ENCODE results near the gene CNTLN.
"Not testable (repeated sequence)": the region's sequence is repeated elsewhere in the genome, so short reads cannot be mapped to it uniquely, and the experiment has no call there.

The CNTLN gene

GRCh38 chr9:17387565-17387964 lies 252.7 kb downstream of the CNTLN start:
- H3K79me1 ChIP-seq (ENCODE audit: low read length) = no peaks in the 10 kb centered on the region
- no peak overlapping the region for H3K27ac ChIP-seq (ENCODE audit: low read depth, low read length)
- no peak overlapping the region for H3K14ac ChIP-seq (ENCODE audit: low read length)
- H2BK5ac ChIP-seq (ENCODE audit: low read depth, low read length, poor library complexity) = no peak overlapping the region
- no peak overlapping the region for H2AK5ac ChIP-seq (ENCODE audit: low read length)
- no peaks in the 10 kb centered on the region for H3K4me1 ChIP-seq (ENCODE audit: control insufficient read depth in 1 of 2, insufficient read depth in 2 of 2, low read length in 2 of 2)
- H3K18ac ChIP-seq (ENCODE audit: low read length) = no peak overlapping the region
- no peak overlapping the region for H4K8ac ChIP-seq (ENCODE audit: low read depth, low read length)
- H4K12ac ChIP-seq (ENCODE audit: low read depth, low read length) = no peak overlapping the region
- no peak overlapping the region for H3K4me2 ChIP-seq (ENCODE audit: low read length)
- no peaks in the 10 kb centered on the region for H3K36me3 ChIP-seq (ENCODE audit: control insufficient read depth in 1 of 2, insufficient read depth in 2 of 2, low read length in 2 of 2)
- H2BK120ac ChIP-seq (ENCODE audit: insufficient read depth, low read length, poor library complexity) = no peak overlapping the region
- no peak for DNase-seq
- H3K27me3 ChIP-seq (ENCODE audit: insufficient read depth, low read length) = no peaks in the 10 kb centered on the region
- no peak overlapping the region for H3K4ac ChIP-seq (ENCODE audit: low read depth, low read length)
- no peaks in the 10 kb centered on the region for H3K9me3 ChIP-seq (ENCODE audit: insufficient read depth, low read depth, low read length)
- no peaks in the 10 kb centered on the region for H3K79me2 ChIP-seq (ENCODE audit: control insufficient read depth, insufficient read depth, low read length, poor library complexity)
- no peak overlapping the region for H4K91ac ChIP-seq (ENCODE audit: low read depth, low read length)
- no peak overlapping the region for H3K9ac ChIP-seq (ENCODE audit: low read length)
- no peak overlapping the region for H2AFZ ChIP-seq (ENCODE audit: insufficient read depth, low read length, poor library complexity)
- H3K23ac ChIP-seq (ENCODE audit: low read length) = no peak overlapping the region
- H2BK12ac ChIP-seq (ENCODE audit: low read length) = no peak overlapping the region
- no peak overlapping the region for H3K4me3 ChIP-seq (ENCODE audit: low read depth, low read length)

- no peak overlapping the region for H3K4ac ChIP-seq (ENCODE audit: low read depth, low read length)
- DNase-seq = no peak
Measured at GRCh38 chr9:17389026-17389425, 254.2 kb downstream of the CNTLN start.

GRCh38 chr9:17394881-17395510 lies 260.2 kb downstream of the CNTLN start:
- H3K9me3 ChIP-seq (ENCODE audit: insufficient read depth, low read depth, low read length) = no peaks in the 10 kb centered on the region
- no peak overlapping the region for H3K23ac ChIP-seq (ENCODE audit: low read length)
- no peak overlapping the region for H3K14ac ChIP-seq (ENCODE audit: low read length)
- H4K12ac ChIP-seq (ENCODE audit: low read depth, low read length) = no peak overlapping the region
- no peaks in the 10 kb centered on the region for H3K79me1 ChIP-seq (ENCODE audit: low read length)
- no peaks in the 10 kb centered on the region for H3K36me3 ChIP-seq (ENCODE audit: control insufficient read depth in 1 of 2, insufficient read depth in 2 of 2, low read length in 2 of 2)
- no peak overlapping the region for H3K4me2 ChIP-seq (ENCODE audit: low read length)
- H3K79me2 ChIP-seq (ENCODE audit: control insufficient read depth, insufficient read depth, low read length, poor library complexity) = no peaks in the 10 kb centered on the region
- DNase-seq = no peak
- no peaks in the 10 kb centered on the region for H3K4me1 ChIP-seq (ENCODE audit: control insufficient read depth in 1 of 2, insufficient read depth in 2 of 2, low read length in 2 of 2)
- no peak overlapping the region for H2BK120ac ChIP-seq (ENCODE audit: insufficient read depth, low read length, poor library complexity)
- WGBS (ENCODE audit: extremely low coverage, insufficient coverage, insufficient read length) = no CpG with 5 or more reads among the region's 7 CpGs
- H3K27me3 ChIP-seq (ENCODE audit: insufficient read depth, low read length) = no peaks in the 10 kb centered on the region
- no peak overlapping the region for H2BK12ac ChIP-seq (ENCODE audit: low read length)
- H3K4ac ChIP-seq (ENCODE audit: low read depth, low read length) = no peak overlapping the region
- no peak overlapping the region for H2AFZ ChIP-seq (ENCODE audit: insufficient read depth, low read length, poor library complexity)
- no peak overlapping the region for H4K91ac ChIP-seq (ENCODE audit: low read depth, low read length)
- no peak overlapping the region for H3K18ac ChIP-seq (ENCODE audit: low read length)
- H2AK5ac ChIP-seq (ENCODE audit: low read length) = no peak overlapping the region
- H4K8ac ChIP-seq (ENCODE audit: low read depth, low read length) = no peak overlapping the region
- H3K27ac ChIP-seq (ENCODE audit: low read depth, low read length) = no peak overlapping the region
- H3K4me3 ChIP-seq (ENCODE audit: low read depth, low read length) = no peak overlapping the region
- H2BK5ac ChIP-seq (ENCODE audit: low read depth, low read length, poor library complexity) = no peak overlapping the region
- no peak overlapping the region for H3K9ac ChIP-seq (ENCODE audit: low read length)

More at GRCh38 chr9:17389026-17389425, 254.2 kb downstream of the CNTLN start:
- Histone ChIP-seq H3K36me3 (ENCODE audit: control insufficient read depth in 1 of 2, insufficient read depth in 2 of 2, low read length in 2 of 2) (no peaks in the 10 kb centered on the region), H3K9me3 (ENCODE audit: insufficient read depth, low read depth, low read length) (no peaks in the 10 kb centered on the region), H4K12ac (ENCODE audit: low read depth, low read length) (no peak overlapping the region), H2BK12ac (ENCODE audit: low read length) (no peak overlapping the region), H3K14ac (ENCODE audit: low read length) (no peak overlapping the region), H3K9ac (ENCODE audit: low read length) (no peak overlapping the region), H3K4me1 (ENCODE audit: control insufficient read depth in 1 of 2, insufficient read depth in 2 of 2, low read length in 2 of 2) (no peaks in the 10 kb centered on the region), H3K18ac (ENCODE audit: low read length) (no peak overlapping the region), H3K27me3 (ENCODE audit: insufficient read depth, low read length) (no peaks in the 10 kb centered on the region), H2AFZ (ENCODE audit: insufficient read depth, low read length, poor library complexity) (no peak overlapping the region), H3K79me1 (ENCODE audit: low read length) (no peaks in the 10 kb centered on the region), H3K23ac (ENCODE audit: low read length) (no peak overlapping the region), H3K4me2 (ENCODE audit: low read length) (no peak overlapping the region), H3K79me2 (ENCODE audit: control insufficient read depth, insufficient read depth, low read length, poor library complexity) (no peaks in the 10 kb centered on the region), H3K4me3 (ENCODE audit: low read depth, low read length) (no peak overlapping the region), H2BK5ac (ENCODE audit: low read depth, low read length, poor library complexity) (no peak overlapping the region), H2BK120ac (ENCODE audit: insufficient read depth, low read length, poor library complexity) (no peak overlapping the region), H4K8ac (ENCODE audit: low read depth, low read length) (no peak overlapping the region), H2AK5ac (ENCODE audit: low read length) (no peak overlapping the region), H4K91ac (ENCODE audit: low read depth, low read length) (no peak overlapping the region), H3K27ac (ENCODE audit: low read depth, low read length) (no peak overlapping the region)
- WGBS (ENCODE audit: extremely low coverage, insufficient coverage, insufficient read length) = no CpG with 5 or more reads among the region's 1 CpG

GRCh38 chr9:17397166-17397728 lies 262.4 kb downstream of the CNTLN start:
- H3K79me1 ChIP-seq (ENCODE audit: low read length); H3K4me3 ChIP-seq (ENCODE audit: low read depth, low read length); H2BK120ac ChIP-seq (ENCODE audit: insufficient read depth, low read length, poor library complexity); H3K36me3 ChIP-seq (ENCODE audit: control insufficient read depth in 1 of 2, insufficient read depth in 2 of 2, low read length in 2 of 2); H2BK5ac ChIP-seq (ENCODE audit: low read depth, low read length, poor library complexity); H3K79me2 ChIP-seq (ENCODE audit: control insufficient read depth, insufficient read depth, low read length, poor library complexity); H3K4me2 ChIP-seq (ENCODE audit: low read length); H3K27me3 ChIP-seq (ENCODE audit: insufficient read depth, low read length); H2BK12ac ChIP-seq (ENCODE audit: low read length); H3K9me3 ChIP-seq (ENCODE audit: insufficient read depth, low read depth, low read length); H3K4ac ChIP-seq (ENCODE audit: low read depth, low read length); H3K9ac ChIP-seq (ENCODE audit: low read length); H4K8ac ChIP-seq (ENCODE audit: low read depth, low read length); H3K4me1 ChIP-seq (ENCODE audit: control insufficient read depth in 1 of 2, insufficient read depth in 2 of 2, low read length in 2 of 2); H3K23ac ChIP-seq (ENCODE audit: low read length); H3K27ac ChIP-seq (ENCODE audit: low read depth, low read length); H2AFZ ChIP-seq (ENCODE audit: insufficient read depth, low read length, poor library complexity); H3K18ac ChIP-seq (ENCODE audit: low read length); H2AK5ac ChIP-seq (ENCODE audit: low read length); H4K91ac ChIP-seq (ENCODE audit: low read depth, low read length); H4K12ac ChIP-seq (ENCODE audit: low read depth, low read length); H3K14ac ChIP-seq (ENCODE audit: low read length): not testable (repeated sequence)
- peak; percentile 10 to 36 for DNase-seq
- WGBS (ENCODE audit: extremely low coverage, insufficient coverage, insufficient read length) = no CpG with 5 or more reads among the region's 7 CpGs
